Large intestine (tissue), 12 donors: ENCODE data around the gene PLTP. TPM values are rescaled to one million over a fixed set of nuclear protein-coding genes. Genes with fewer than 3 reads are reported as not detected.
"Not testable (repeated sequence)": the region's sequence is repeated elsewhere in the genome, so short reads cannot be mapped to it uniquely, and the experiment has no call there.

Source experiments
- DNase-seq, 2 donors: peaks; one replicate each; pipeline versions ENCODE4 v3.0.0 to v3.0.0-alpha.2; 2013
- H3K27ac ChIP-seq: one replicate; pipeline ENCODE4 v1.5.1; 2013; ENCODE audit warnings: low read length
- H3K27me3 ChIP-seq: 2 replicates; pipeline ENCODE4 v1.6.1; 2013; ENCODE audit warnings: low read length; ENCODE audit not compliant: control insufficient read depth, insufficient read depth
- H3K36me3 ChIP-seq: 2 replicates; pipeline ENCODE4 v1.6.1; 2013; ENCODE audit warnings: low read length; ENCODE audit not compliant: control insufficient read depth, insufficient read depth
- H3K4me1 ChIP-seq: one replicate; pipeline ENCODE4 v1.6.1; 2013; ENCODE audit warnings: low read length; ENCODE audit not compliant: control insufficient read depth, insufficient read depth
- H3K4me3 ChIP-seq: one replicate; pipeline ENCODE4 v1.5.1; 2013; ENCODE audit warnings: low read length
- H3K9me3 ChIP-seq: one replicate; pipeline ENCODE4 v1.6.1; 2013; ENCODE audit warnings: mild to moderate bottlenecking, low read depth, low read length, moderate library complexity; ENCODE audit not compliant: control insufficient read depth
- WGBS: methylation state at CpG from one replicate; pipeline ENCODE4 v1.1.5; 2013; ENCODE audit warnings: low lambda C conversion rate; ENCODE audit not compliant: insufficient coverage; 5-methylcytosine and 5-hydroxymethylcytosine counted together
- long read RNA-seq, 11 donors: transcript quantifications; one replicate each; lab custom pipeline, GENCODE V29; 2026
- polyA plus RNA-seq: library from polyadenylated mRNA; unstranded; fragments of 120-200 nt; gene quantifications from one replicate; pipeline ENCODE4 v1.2.1, GENCODE V29; 2013

Gene PLTP, protein sequence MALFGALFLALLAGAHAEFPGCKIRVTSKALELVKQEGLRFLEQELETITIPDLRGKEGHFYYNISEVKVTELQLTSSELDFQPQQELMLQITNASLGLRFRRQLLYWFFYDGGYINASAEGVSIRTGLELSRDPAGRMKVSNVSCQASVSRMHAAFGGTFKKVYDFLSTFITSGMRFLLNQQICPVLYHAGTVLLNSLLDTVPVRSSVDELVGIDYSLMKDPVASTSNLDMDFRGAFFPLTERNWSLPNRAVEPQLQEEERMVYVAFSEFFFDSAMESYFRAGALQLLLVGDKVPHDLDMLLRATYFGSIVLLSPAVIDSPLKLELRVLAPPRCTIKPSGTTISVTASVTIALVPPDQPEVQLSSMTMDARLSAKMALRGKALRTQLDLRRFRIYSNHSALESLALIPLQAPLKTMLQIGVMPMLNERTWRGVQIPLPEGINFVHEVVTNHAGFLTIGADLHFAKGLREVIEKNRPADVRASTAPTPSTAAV
- polyA plus RNA-seq = 25.2 TPM
- long read RNA-seq, donor 1, partial matches to known transcripts = 0 of 2 reads
- long read RNA-seq, donor 1, other reads (novel, unspliced or antisense) = 0 of 2 reads
- long read RNA-seq, donor 2, transcript PLTP-203 (16 exons, 1,743 nt) = major isoform, 12 of 13 reads
- long read RNA-seq, donor 2, partial matches to known transcripts = 0 of 13 reads
- long read RNA-seq, donor 2, other reads (novel, unspliced or antisense) = 0 of 13 reads
- long read RNA-seq, donor 3, transcript PLTP-203 (16 exons, 1,743 nt) = major isoform, 7 of 72 reads
- long read RNA-seq, donor 3, partial matches to known transcripts = 47 of 72 reads
- long read RNA-seq, donor 3, other reads (novel, unspliced or antisense) = 18 of 72 reads
- long read RNA-seq, donor 4, partial matches to known transcripts = 0 of 2 reads
- long read RNA-seq, donor 4, other reads (novel, unspliced or antisense) = 0 of 2 reads
- long read RNA-seq, donor 5, transcript PLTP-203 (16 exons, 1,743 nt) = major isoform, 10 of 11 reads
- long read RNA-seq, donor 5, partial matches to known transcripts = 0 of 11 reads
- long read RNA-seq, donor 5, other reads (novel, unspliced or antisense) = 0 of 11 reads
- long read RNA-seq, donor 6, transcript PLTP-203 (16 exons, 1,743 nt) = major isoform, 6 of 8 reads
- long read RNA-seq, donor 6, partial matches to known transcripts = 0 of 8 reads
- long read RNA-seq, donor 6, other reads (novel, unspliced or antisense) = 0 of 8 reads
- long read RNA-seq, donor 7, partial matches to known transcripts = 0 of 4 reads
- long read RNA-seq, donor 7, other reads (novel, unspliced or antisense) = 0 of 4 reads
- long read RNA-seq, donor 8, transcript PLTP-203 (16 exons, 1,743 nt) = major isoform, 11 of 11 reads
- long read RNA-seq, donor 8, partial matches to known transcripts = 0 of 11 reads
- long read RNA-seq, donor 8, other reads (novel, unspliced or antisense) = 0 of 11 reads
- long read RNA-seq, donor 9, partial matches to known transcripts = 0 of 6 reads
- long read RNA-seq, donor 9, other reads (novel, unspliced or antisense) = 0 of 6 reads
- long read RNA-seq, donor 10, transcript PLTP-203 (16 exons, 1,743 nt) = major isoform, 9 of 9 reads
- long read RNA-seq, donor 10, partial matches to known transcripts = 0 of 9 reads
- long read RNA-seq, donor 10, other reads (novel, unspliced or antisense) = 0 of 9 reads
- long read RNA-seq, donor 11, transcript PLTP-203 (16 exons, 1,743 nt) = major isoform, 7 of 7 reads
- long read RNA-seq, donor 11, partial matches to known transcripts = 0 of 7 reads
- long read RNA-seq, donor 11, other reads (novel, unspliced or antisense) = 0 of 7 reads

DNA sequence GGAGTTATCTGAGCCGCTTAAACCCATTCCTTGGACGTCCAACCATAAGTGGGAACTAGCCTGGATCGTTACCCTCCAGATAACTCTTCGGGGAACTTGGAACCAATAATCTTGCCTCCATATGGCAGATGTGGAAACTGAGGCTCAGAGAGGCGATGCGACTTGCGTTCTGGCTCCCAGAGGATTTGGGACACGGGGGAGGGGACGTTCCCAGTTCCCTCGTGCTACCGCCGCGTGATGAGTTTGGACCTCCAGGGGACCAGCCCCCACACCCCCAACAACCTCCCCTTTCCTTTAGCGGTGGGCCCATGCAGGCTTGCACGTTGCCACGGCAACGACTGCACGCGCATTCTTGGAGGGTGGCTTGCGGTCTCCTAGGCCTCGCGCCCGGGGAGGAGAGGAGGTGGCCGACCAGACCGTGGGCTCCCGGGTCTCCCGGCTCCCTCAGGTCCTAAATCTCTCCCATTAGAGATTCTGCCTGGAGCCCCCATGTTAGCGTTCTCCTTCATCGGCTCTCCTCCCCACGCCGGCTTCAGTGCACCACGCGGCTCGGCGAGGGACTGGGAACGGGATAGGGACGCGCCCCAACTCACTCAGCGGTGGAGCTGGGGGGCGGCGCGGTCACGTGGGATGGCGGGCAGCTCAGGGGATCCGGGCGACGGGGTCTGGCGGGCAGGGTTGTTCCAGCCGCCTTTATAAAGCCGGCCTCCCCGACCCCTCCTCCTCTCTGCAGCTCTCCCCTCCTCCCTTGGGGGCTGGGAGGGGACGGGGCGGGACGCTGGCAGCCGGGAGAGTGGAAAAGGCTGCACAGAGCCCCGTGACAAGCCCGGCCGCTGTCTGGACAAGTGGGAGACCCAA, at the start of gene PLTP:
PLTP (minus strand) TSS at position 670 of the 858 bp plus-strand sequence. CDS start 703 bp downstream, outside the sequence.
- Histone ChIP-seq H3K27ac (peak within 1 kb of the TSS; percentile 43), H3K4me1 (peaks cover 21% of the 10 kb centered on the region), H3K4me3 (peak within 1 kb of the TSS; percentile 51), H3K27me3 (no peaks in the 10 kb centered on the region), H3K36me3 (peaks cover 6% of the 10 kb centered on the region), H3K9me3 (peaks cover 4% of the 10 kb centered on the region)
- WGBS = no CpG with 5 or more reads among the region's 58 CpGs
- DNase-seq = peak in 1 of 2 donors; percentile 59

GRCh38 chr20:45959956-45960630, 48.1 kb upstream of the PLTP start:
- Histone ChIP-seq H3K27ac (no peak overlapping the region), H3K36me3 (peaks cover 79% of the 10 kb centered on the region), H3K4me3 (no peak overlapping the region), H3K27me3 (no peaks in the 10 kb centered on the region), H3K4me1 (no peaks in the 10 kb centered on the region), H3K9me3 (peaks cover 5% of the 10 kb centered on the region)
- no peak for DNase-seq
- WGBS = no CpG with 5 or more reads among the region's 14 CpGs

DNA sequence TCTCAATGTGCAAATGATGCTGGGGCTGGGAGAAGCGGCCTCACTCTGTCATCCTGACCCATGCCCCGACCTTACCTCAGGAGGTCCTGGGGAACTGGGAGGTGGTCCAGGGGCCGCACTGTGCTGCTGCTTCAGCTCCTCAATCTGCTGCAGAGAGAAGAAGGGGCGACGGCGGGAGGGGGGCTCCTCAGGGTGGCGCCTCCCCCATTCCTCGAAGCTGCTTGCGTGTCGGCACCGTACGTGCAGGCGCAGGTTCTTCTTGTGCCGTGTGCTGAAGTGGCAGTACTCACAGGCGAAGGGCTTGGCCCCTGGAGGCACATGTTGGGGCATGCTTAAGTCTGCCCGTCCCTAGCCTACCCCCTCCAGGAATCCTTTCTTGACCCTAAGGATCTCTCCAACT, 47.2 kb upstream of the PLTP start:
- Histone ChIP-seq H3K4me3 (no peak overlapping the region), H3K36me3 (peaks cover 73% of the 10 kb centered on the region), H3K9me3 (peaks cover 5% of the 10 kb centered on the region), H3K4me1 (no peaks in the 10 kb centered on the region), H3K27ac (no peak overlapping the region), H3K27me3 (no peaks in the 10 kb centered on the region)
- WGBS = no CpG with 5 or more reads among the region's 16 CpGs
- no peak for DNase-seq

- no peaks in the 10 kb centered on the region for H3K4me1 ChIP-seq
- no peaks in the 10 kb centered on the region for H3K27me3 ChIP-seq
- no peak overlapping the region for H3K4me3 ChIP-seq
- peaks cover 5% of the 10 kb centered on the region for H3K9me3 ChIP-seq
- DNase-seq = no peak
- WGBS = no CpG with 5 or more reads among the region's 4 CpGs
- no peak overlapping the region for H3K27ac ChIP-seq
- peaks cover 73% of the 10 kb centered on the region for H3K36me3 ChIP-seq
Measured at GRCh38 chr20:45958593-45958992, 46.6 kb upstream of the PLTP start.

DNA sequence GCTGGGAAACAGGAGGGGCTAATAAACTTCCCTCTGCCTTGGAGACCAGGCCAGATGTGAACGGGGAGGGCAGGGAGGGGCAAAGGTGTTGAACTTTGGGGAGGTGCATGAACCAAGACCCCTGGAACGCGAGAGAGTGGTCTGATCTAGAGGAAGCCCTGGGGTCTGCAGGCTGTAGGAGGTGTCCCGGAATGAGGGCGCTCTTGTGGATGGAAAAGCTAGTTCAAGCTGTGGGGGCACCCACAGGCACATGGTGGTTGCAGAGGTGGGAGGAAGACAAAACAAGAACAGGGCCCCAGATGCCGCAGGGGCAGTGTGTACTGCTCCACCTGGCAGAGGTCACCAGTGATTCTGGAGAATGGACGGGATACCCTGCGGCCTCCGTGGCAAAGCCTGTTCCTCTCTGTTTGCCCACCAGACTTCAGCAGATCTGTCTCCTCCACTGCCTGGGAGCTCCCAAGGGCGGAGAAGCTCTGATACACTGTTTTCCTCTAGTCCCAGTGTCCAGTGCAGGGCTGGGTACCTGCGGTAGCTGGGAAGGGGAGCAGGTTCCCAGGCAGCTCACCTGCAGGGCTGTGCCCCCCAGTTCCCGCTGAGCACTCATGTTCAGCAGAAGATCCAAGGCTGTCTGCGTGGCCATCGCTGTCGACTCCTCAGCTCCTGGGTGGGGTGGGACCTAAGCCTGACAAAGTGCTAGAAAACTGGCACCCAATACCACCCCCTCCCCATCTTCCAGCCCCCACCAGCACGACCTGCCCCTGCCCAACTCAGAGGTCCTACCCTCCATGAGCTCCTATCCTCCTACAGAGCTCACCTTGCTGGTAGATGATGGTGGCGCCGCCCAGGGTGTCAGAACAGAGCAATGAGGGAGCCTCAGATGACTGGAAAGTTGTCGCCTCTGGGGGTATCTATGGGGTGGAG, 45.3 kb upstream of the PLTP start:
- no peak for DNase-seq
- Histone ChIP-seq H3K9me3 (peaks cover 4% of the 10 kb centered on the region), H3K27me3 (no peaks in the 10 kb centered on the region), H3K4me3 (no peak overlapping the region), H3K36me3 (peaks cover 75% of the 10 kb centered on the region), H3K27ac (no peak overlapping the region), H3K4me1 (no peaks in the 10 kb centered on the region)
- WGBS = no CpG with 5 or more reads among the region's 19 CpGs

- H3K36me3 ChIP-seq = peaks cover 76% of the 10 kb centered on the region
- H3K27ac ChIP-seq, H3K4me1 ChIP-seq, H3K27me3 ChIP-seq, H3K4me3 ChIP-seq, H3K9me3 ChIP-seq, DNase-seq: not testable (repeated sequence)
- WGBS = 100% methylated on average over 3 of the region's 10 CpGs
Measured at GRCh38 chr20:45956326-45956725, 44.4 kb upstream of the PLTP start.

GRCh38 chr20:45953672-45954071, 41.7 kb upstream of the PLTP start:
- no peak overlapping the region for H3K4me3 ChIP-seq
- no peaks in the 10 kb centered on the region for H3K9me3 ChIP-seq
- H3K4me1 ChIP-seq = no peaks in the 10 kb centered on the region
- H3K27ac ChIP-seq = no peak overlapping the region
- no CpG with 5 or more reads among the region's 9 CpGs for WGBS
- DNase-seq = no peak
- peaks cover 72% of the 10 kb centered on the region for H3K36me3 ChIP-seq
- H3K27me3 ChIP-seq = no peaks in the 10 kb centered on the region

DNA sequence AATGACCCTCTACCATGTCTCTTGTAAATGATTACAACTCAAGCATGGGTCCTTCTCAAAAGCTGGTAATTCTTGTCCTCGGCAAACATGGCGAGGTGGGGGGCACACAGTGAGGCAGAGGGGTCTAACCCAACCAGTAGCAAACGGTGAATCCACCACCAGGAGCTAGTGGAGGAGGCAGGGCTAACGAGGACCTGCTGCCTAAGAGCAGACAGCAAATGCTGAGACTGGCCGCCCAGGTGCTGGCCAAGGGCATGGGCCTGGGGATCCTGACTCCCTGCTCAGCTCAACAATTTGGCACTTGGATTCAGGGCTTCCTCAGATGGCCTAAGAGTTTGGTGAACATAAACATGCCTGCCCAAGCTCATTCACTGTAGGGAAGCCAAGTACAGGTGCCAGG, 40.9 kb upstream of the PLTP start:
- DNase-seq = no peak
- H3K4me1 ChIP-seq = no peaks in the 10 kb centered on the region
- H3K4me3 ChIP-seq = no peak overlapping the region
- no CpG with 5 or more reads among the region's 5 CpGs for WGBS
- H3K27me3 ChIP-seq = no peaks in the 10 kb centered on the region
- H3K36me3 ChIP-seq = peaks cover 72% of the 10 kb centered on the region
- H3K9me3 ChIP-seq = no peaks in the 10 kb centered on the region
- no peak overlapping the region for H3K27ac ChIP-seq
